A673 (cell line): Measurements from ENCODE around the gene SND1.

Source experiments
- CTCF ChIP-seq: fragments of 300-800, 200-600 bp; sonication (generic); conservative IDR thresholded peaks from 2 replicates; pipeline ENCODE4 v1.5.1; 2017; ENCODE audit warnings: low read depth, mild to moderate bottlenecking, antibody characterized with exemption, low read length, moderate library complexity, mixed read lengths
- EZH2 ChIP-seq: fragments of 200-600 bp; sonication (generic); IDR thresholded peaks from 2 replicates; pipeline ENCODE4 v1.6.1; 2017; ENCODE audit warnings: borderline replicate concordance, low read depth, mild to moderate bottlenecking, mixed read lengths, antibody characterized with exemption, low read length; ENCODE audit not compliant: poor library complexity, severe bottlenecking

GRCh38 chr7:128116740-128117139 lies 464.7 kb downstream of the SND1 start:
- TF ChIP-seq EZH2, result no peak
- TF ChIP-seq CTCF, result no peak
